Stimulated activated CD8-positive, alpha-beta memory T cell treated with anti-CD3 and anti-CD28 coated beads, Interleukin-12 subunit alpha, Interleukin-12 subunit beta, amount 100 ng/mL, for 24 hours (primary cell): ENCODE data around the gene COL5A2.

ENCODE experiments used
- DNase-seq: peaks from one replicate; pipeline ENCODE4 v3.0.0-alpha.2; 2020; ENCODE audit errors: extremely low read depth

The COL5A2 gene

DNA sequence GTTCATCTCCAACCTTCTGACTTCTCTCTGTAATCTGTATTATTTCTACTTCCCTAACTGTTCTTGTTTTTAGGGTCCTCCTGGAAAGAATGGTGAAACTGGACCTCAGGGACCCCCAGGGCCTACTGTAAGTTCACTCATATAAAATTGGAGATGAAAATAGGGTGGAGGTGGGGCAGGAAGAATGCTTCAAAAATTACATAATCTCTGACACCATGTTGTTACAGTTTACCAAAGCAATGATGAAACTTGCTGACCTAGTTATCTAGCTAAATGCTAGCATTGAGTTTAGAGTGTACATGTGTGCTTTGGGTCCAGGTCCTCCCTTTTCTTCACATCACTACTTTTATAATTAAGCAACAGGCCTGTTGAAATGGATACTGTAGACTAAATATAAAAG lies 182.3 kb downstream of the COL5A2 start:
- DNase-seq: no peak

DNA sequence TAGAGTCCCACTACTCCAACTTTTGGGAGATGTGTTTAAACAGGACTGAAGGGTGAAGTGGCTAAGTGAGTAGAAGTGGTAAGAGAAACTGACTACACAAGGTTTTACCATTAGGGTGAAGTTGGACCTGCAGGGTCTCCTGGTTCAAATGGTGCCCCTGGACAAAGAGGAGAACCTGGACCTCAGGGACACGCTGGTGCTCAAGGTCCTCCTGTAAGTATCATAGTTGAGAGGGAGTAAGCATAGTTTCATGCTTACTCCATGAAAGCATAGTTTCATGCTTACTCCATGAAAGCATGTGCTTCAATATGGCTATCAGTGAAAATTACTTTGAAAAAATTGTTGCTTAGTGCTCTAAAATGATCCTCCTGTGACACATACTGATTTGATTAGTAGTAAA lies 186.3 kb downstream of the COL5A2 start:
- DNase-seq: no peak

DNA sequence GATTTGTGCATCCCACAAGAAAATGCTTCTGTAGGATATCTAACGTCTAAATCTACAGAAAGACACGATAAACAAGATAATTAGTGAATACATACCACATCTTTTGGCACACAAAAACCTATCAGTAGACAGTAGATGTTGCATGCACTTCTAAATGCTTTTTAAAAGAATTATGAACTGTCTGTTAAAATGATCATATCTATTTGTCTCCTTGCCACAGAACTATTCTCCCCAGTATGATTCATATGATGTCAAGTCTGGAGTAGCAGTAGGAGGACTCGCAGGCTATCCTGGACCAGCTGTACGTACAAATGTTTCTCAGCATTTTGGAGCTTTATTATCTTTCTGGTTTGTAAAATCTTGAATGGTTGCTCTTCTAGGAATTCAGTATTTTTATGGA lies 192.7 kb downstream of the COL5A2 start:
- DNase-seq: no peak

DNA sequence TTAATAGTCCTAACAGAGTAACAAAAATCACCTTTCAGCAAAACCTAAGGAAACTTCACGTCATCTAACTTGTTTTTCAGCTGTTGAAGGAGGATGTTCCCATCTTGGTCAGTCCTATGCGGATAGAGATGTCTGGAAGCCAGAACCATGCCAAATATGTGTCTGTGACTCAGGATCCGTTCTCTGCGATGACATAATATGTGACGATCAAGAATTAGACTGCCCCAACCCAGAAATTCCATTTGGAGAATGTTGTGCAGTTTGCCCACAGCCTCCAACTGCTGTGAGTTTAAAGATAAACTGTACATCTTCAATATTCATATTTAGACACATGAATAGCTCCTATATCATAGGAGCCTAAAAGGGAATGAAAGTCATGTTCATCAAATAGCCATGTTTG lies 194.9 kb downstream of the COL5A2 start:
- no peak for DNase-seq

DNA sequence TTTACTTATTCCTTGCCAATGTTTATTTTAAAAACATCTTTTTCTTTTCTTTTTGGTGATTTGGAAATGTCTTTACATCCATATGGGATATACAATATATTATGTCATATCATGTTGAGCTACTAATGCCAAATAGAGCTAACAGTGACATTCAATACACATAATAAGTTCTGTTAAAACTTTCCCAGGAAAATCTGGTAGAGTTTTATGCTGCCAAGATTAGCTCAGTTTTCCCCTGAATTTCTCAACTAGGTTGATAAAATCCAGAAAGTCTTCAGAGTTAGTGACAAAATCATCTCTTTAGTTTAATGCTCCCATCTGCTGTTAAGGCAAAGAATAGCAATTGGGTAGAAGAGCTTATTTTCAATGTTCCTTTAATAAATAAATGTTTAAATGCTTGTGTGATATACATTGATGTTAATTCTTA lies 195.5 kb downstream of the COL5A2 start:
- no peak for DNase-seq

DNA sequence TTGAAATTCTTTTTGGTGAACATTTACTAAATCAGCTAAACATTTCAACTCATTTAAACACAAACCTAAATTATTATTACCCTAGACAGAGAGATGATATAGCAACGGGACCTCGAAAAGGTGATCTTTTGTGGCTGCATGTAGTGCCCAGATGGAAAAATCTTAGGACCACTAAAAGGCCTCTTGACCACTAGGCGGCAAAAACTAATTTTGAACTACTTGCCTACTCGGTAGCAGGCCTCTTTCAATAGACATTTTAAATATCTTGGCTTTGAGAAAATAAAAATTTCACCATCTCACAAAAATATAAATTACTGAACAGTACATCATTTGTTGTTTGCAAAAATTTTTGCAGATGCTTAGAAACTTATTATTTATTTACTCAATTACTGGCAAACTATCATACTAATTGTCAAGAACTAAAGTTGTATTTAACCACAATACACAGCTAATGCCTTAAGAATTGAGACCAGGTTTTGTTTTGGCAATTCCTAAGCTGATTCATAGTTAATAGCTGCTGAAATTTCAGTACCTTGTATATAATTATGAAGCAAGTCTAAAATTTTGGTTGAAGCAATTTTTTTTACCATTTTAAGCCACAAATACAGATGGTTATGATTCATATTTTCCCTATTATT lies 196.0 kb downstream of the COL5A2 start:
- no peak for DNase-seq
